ENCODE data around the gene PTPRK.

PTPRK gene

DNA sequence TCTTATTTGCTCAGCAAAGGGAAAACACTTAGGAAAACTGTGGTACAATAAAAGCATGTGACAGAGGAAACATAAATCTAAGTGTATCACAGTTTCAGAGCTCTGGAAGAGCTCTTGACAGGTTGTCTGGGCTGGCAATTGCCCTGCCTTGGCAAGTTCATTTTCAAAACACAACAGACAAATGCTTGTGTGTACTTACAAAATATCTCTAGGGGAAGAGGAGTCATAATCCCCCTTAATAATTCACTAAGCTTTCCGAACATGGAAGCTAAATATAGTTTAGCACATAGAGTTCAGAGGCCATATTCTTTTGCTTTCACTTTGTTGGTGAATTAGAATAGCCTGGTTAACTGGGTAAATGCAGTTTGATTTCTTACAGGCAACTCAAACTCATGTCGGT lies 407.9 kb downstream of the PTPRK start:
- H3K27ac ChIP-seq, result no peak overlapping the region
- no peaks in the 10 kb centered on the region for H3K4me1 ChIP-seq

DNA sequence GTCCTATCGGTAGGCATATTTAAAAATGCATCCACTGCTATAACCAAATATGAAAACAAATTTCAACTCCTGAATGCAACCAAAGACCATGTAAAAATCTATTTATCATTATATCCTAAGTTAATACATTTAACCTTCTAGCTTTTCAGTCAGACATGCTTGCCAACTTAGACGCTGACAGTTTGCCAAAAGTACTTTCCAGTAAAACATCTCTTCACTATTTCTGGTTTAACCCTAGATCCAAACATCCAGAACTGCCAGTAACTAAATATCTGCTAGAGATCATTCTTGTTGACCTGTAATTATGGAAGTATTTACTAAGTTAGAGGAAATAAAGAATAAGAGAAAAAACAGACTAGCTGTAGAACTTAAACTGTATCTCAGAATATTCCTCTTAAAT lies 409.3 kb downstream of the PTPRK start:
- H3K27me3 ChIP-seq (ENCODE audit: control insufficient read depth, insufficient read depth, low read length), result no peaks in the 10 kb centered on the region
- no peaks in the 10 kb centered on the region for H3K79me2 ChIP-seq
- no peak overlapping the region for H3K9ac ChIP-seq
- no peak overlapping the region for H3K4me3 ChIP-seq (ENCODE audit: low read depth, low read length)
- no peak overlapping the region for H2AFZ ChIP-seq
- no peaks in the 10 kb centered on the region for H3K36me3 ChIP-seq (ENCODE audit: control insufficient read depth, insufficient read depth, low read length)
- no peaks in the 10 kb centered on the region for H3K4me1 ChIP-seq
- TF ChIP-seq, protein P1, sequence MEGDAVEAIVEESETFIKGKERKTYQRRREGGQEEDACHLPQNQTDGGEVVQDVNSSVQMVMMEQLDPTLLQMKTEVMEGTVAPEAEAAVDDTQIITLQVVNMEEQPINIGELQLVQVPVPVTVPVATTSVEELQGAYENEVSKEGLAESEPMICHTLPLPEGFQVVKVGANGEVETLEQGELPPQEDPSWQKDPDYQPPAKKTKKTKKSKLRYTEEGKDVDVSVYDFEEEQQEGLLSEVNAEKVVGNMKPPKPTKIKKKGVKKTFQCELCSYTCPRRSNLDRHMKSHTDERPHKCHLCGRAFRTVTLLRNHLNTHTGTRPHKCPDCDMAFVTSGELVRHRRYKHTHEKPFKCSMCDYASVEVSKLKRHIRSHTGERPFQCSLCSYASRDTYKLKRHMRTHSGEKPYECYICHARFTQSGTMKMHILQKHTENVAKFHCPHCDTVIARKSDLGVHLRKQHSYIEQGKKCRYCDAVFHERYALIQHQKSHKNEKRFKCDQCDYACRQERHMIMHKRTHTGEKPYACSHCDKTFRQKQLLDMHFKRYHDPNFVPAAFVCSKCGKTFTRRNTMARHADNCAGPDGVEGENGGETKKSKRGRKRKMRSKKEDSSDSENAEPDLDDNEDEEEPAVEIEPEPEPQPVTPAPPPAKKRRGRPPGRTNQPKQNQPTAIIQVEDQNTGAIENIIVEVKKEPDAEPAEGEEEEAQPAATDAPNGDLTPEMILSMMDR (IDR thresholded peaks at IDR 0.05), result no peak
- H3K27ac ChIP-seq, result no peak overlapping the region
- no peak overlapping the region for H3K4me2 ChIP-seq (ENCODE audit: low read length)
- no peaks in the 10 kb centered on the region for H3K9me3 ChIP-seq (ENCODE audit: control insufficient read depth, low read length)

More for the DNA sequence above, 407.9 kb downstream of the PTPRK start:
- H3K27me3 ChIP-seq (ENCODE audit: control insufficient read depth, insufficient read depth, low read length), result no peaks in the 10 kb centered on the region
- TF ChIP-seq, protein P1 (IDR thresholded peaks at IDR 0.05), result no peak
- no peak overlapping the region for H3K9ac ChIP-seq
- no peak overlapping the region for H2AFZ ChIP-seq
- no peaks in the 10 kb centered on the region for H3K79me2 ChIP-seq
- H3K9me3 ChIP-seq (ENCODE audit: control insufficient read depth, low read length), result no peaks in the 10 kb centered on the region
- H3K36me3 ChIP-seq (ENCODE audit: control insufficient read depth, insufficient read depth, low read length), result no peaks in the 10 kb centered on the region
- H3K4me3 ChIP-seq (ENCODE audit: low read depth, low read length), result no peak overlapping the region
- no peak overlapping the region for H3K4me2 ChIP-seq (ENCODE audit: low read length)

DNA sequence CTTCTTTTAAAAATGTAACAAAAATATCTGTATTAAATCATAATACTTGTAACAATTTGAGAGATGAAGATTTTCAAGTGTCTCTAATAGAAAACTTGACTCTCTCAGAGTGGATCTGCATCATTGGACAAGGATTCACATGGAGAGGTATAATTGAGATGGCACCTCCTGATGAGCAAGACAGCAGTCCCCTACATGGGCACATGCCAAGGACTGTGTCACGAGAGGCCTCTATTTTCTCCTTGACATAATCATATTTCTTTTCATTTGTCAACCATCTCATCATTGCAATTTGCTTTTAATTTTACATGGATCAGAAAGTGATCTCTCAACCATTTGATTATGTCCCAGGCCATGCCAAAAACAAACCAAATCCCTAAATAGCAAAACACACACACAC lies 412.7 kb downstream of the PTPRK start:
- no peak overlapping the region for H3K9ac ChIP-seq
- H3K79me2 ChIP-seq, result no peaks in the 10 kb centered on the region
- H3K4me2 ChIP-seq (ENCODE audit: low read length), result no peak overlapping the region

DNA sequence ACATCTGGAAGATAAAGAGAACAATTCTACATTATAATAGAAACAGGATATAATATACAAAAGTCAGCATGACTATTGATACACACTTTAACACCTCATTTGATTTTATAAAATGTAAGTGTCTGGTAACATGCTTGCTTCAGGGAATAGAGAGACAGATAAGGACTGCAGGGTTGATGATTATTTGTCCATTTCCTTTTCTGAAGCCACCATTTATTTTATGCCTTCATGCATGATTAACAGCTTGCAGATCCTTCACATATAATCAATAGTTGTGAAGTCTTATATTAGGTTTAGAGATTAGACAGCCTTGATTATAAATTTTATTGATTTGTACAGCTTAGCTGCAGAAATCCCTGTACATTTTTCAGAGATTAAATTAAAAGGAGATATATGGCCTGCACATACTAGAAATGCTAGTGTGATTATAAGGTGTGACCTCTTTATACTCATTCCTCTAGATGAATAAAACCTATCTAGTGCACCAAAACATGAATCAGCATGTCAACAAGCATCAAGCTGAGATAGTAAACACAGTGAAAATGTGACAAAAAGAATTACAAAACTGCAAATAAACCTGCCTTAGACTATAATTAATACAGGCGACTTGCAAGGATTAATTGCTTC lies 420.7 kb downstream of the PTPRK start:
- no peak overlapping the region for H3K9ac ChIP-seq
- H3K4me3 ChIP-seq (ENCODE audit: low read depth, low read length), result no peak overlapping the region
- TF ChIP-seq, protein P1 (IDR thresholded peaks at IDR 0.05), result no peak
- H3K27ac ChIP-seq, result no peak overlapping the region
- no peaks in the 10 kb centered on the region for H3K36me3 ChIP-seq (ENCODE audit: control insufficient read depth, insufficient read depth, low read length)
- no peaks in the 10 kb centered on the region for H3K79me2 ChIP-seq
- H2AFZ ChIP-seq, result no peak overlapping the region
- H3K4me1 ChIP-seq, result no peaks in the 10 kb centered on the region
- H3K4me2 ChIP-seq (ENCODE audit: low read length), result no peak overlapping the region
- H3K27me3 ChIP-seq (ENCODE audit: control insufficient read depth, insufficient read depth, low read length), result no peaks in the 10 kb centered on the region
- no peaks in the 10 kb centered on the region for H3K9me3 ChIP-seq (ENCODE audit: control insufficient read depth, low read length)

More for the DNA sequence above, 412.7 kb downstream of the PTPRK start:
- Histone ChIP-seq H3K27ac (no peak overlapping the region), H3K4me3 (ENCODE audit: low read depth, low read length) (no peak overlapping the region), H3K36me3 (ENCODE audit: control insufficient read depth, insufficient read depth, low read length) (no peaks in the 10 kb centered on the region), H2AFZ (no peak overlapping the region), H3K27me3 (ENCODE audit: control insufficient read depth, insufficient read depth, low read length) (no peaks in the 10 kb centered on the region), H3K9me3 (ENCODE audit: control insufficient read depth, low read length) (no peaks in the 10 kb centered on the region), H3K4me1 (no peaks in the 10 kb centered on the region)
- TF ChIP-seq, protein P1 (IDR thresholded peaks at IDR 0.05), result no peak

DNA sequence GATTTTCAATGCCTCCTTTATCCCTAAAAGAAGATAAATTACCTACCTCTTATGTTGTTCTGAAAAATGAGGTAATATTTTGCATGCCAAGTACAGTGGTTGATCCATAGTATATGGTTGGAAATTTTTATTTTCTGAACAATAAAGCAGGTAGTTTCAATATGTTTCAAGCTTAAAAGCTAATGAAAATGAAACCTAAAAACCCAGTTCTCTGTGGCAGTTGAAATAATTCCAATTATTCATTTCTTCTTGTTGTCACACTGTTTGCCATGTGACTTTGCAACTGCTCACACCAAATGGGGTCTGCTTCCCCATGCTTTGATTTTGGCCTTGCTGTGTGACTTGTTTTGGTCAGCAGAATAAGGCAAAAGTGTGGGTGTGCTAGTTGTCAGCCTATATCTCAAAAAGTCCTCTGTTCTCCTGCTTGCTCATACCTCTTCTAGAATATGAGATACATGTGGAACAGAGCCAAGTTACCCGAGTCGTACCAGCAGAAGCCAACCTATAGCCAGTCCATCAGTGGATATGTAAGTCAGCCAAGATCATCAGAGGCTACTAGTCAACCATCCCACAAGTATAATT lies 422.3 kb downstream of the PTPRK start:
- TF ChIP-seq, protein P1 (IDR thresholded peaks at IDR 0.05), result no peak
- no peak overlapping the region for H2AFZ ChIP-seq
- no peak overlapping the region for H3K9ac ChIP-seq
- no peak overlapping the region for H3K4me2 ChIP-seq (ENCODE audit: low read length)
- no peak overlapping the region for H3K4me3 ChIP-seq (ENCODE audit: low read depth, low read length)
- H3K4me1 ChIP-seq, result no peaks in the 10 kb centered on the region
- no peak overlapping the region for H3K27ac ChIP-seq
- no peaks in the 10 kb centered on the region for H3K36me3 ChIP-seq (ENCODE audit: control insufficient read depth, insufficient read depth, low read length)
- no peaks in the 10 kb centered on the region for H3K27me3 ChIP-seq (ENCODE audit: control insufficient read depth, insufficient read depth, low read length)
- H3K9me3 ChIP-seq (ENCODE audit: control insufficient read depth, low read length), result no peaks in the 10 kb centered on the region
- no peaks in the 10 kb centered on the region for H3K79me2 ChIP-seq

Data from parathyroid adenoma (tissue), 2 donors.